Measurements from ENCODE around the gene NEURL2.

NEURL2 gene

DNA sequence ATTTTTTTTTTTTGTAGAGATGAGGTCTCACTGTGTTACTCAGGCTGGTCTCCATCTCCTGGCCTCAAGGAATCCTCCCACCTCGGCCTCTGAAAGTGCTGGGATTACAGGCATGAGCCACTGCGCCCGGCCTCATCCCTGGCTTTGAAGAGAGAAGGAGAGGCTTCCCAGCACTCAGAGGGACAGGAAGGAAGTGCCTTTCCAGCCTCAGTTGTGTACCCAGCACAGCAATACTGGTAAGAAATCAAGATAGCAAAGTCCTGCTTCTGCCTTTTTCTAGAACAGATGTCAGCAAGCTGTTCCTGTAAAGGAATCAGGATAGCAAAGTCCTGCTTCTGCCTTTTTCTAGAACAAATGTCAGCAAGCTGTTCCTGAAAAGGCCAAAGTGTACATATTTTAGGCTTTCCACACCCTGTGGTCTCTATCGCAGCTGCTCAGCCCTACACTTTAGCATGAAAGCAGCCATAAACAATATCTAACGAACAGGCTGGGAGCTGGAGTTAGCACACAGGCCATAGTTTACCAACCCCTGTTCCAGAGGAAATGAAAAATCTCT is 27.3 kb upstream of the NEURL2 start:
- Histone ChIP-seq H3K27ac (ENCODE audit: low read length) (no peak overlapping the region), H3K9me3 (ENCODE audit: control insufficient read depth, low read depth, low read length) (no peaks in the 10 kb centered on the region), H3K9ac (ENCODE audit: low read length) (no peak overlapping the region), H3K36me3 (ENCODE audit: control insufficient read depth, low read depth, low read length) (no peaks in the 10 kb centered on the region), H3K4me1 (ENCODE audit: control insufficient read depth, low read depth, low read length) (no peaks in the 10 kb centered on the region), H3K27me3 (ENCODE audit: control insufficient read depth, insufficient read depth, low read length) (no peaks in the 10 kb centered on the region), H3K4me3 (ENCODE audit: low read length) (no peak overlapping the region)

DNA sequence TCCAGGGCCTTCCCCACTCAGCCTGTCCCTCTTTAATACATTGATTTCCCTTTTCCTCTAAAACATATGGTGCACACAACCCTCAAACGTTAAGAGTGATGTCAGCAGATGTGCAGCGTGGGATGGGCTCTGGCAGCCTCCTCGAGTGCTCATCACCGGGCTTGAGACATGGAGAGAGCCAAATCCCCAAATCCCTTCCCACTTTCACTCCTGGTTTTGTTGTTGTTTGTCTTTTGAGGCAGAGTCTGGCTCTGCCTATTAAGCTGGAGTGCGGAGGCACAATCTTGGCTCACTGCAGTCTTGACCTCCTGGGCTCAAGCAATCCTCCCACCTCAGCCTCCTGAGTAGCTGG is 26.8 kb upstream of the NEURL2 start:
- no peak overlapping the region for H3K27ac ChIP-seq (ENCODE audit: low read length)
- H3K9ac ChIP-seq (ENCODE audit: low read length): no peak overlapping the region
- H3K27me3 ChIP-seq (ENCODE audit: control insufficient read depth, insufficient read depth, low read length): no peaks in the 10 kb centered on the region
- no peak overlapping the region for H3K4me3 ChIP-seq (ENCODE audit: low read length)
- no peaks in the 10 kb centered on the region for H3K36me3 ChIP-seq (ENCODE audit: control insufficient read depth, low read depth, low read length)
- no peaks in the 10 kb centered on the region for H3K9me3 ChIP-seq (ENCODE audit: control insufficient read depth, low read depth, low read length)
- H3K4me1 ChIP-seq (ENCODE audit: control insufficient read depth, low read depth, low read length): no peaks in the 10 kb centered on the region

DNA sequence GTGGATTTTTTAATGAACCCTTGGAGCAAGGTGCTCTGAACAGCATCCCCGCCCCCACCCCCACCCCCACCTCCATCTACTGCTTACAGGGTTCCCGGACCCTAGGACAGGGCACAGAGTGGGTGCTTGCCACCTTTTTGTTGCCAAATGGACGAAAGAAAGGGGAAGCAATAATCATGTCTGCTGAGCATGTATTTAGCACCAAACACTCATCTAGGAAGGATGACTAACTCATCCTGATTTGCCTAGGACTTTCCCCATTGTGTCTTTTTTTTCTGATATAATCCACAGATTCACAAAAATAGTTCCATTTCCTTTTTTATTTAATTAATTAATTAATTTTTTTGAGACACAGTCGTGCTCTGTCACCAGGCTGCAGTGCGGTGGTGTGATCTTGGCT is 22.1 kb upstream of the NEURL2 start:
- no peak overlapping the region for H3K4me3 ChIP-seq (ENCODE audit: low read length)
- peaks cover 3% of the 10 kb centered on the region for H3K4me1 ChIP-seq (ENCODE audit: control insufficient read depth, low read depth, low read length)
- H3K9me3 ChIP-seq (ENCODE audit: control insufficient read depth, low read depth, low read length): no peaks in the 10 kb centered on the region
- peaks cover 6% of the 10 kb centered on the region for H3K36me3 ChIP-seq (ENCODE audit: control insufficient read depth, low read depth, low read length)
- H3K27ac ChIP-seq (ENCODE audit: low read length): no peak overlapping the region
- no peak overlapping the region for H3K9ac ChIP-seq (ENCODE audit: low read length)
- H3K27me3 ChIP-seq (ENCODE audit: control insufficient read depth, insufficient read depth, low read length): no peaks in the 10 kb centered on the region

DNA sequence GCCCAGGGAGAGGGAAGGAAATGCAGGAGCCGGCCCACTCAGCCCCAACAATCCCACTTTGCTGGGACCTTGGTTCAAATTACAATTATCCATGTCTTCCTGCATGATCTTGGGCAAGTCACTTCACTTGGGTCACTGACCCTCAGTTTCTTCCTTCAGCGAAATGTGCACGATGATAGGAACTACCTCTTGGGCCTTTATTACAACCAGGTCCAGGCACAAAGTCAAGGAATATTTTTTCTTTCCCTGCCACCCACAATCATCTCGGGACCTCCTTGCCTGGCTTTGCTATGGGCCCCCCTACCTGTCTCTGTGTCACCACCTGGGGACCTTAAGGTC is 21.3 kb upstream of the NEURL2 start:
- Histone ChIP-seq H3K4me1 (ENCODE audit: control insufficient read depth, low read depth, low read length) (peaks cover 3% of the 10 kb centered on the region), H3K27ac (ENCODE audit: low read length) (no peak overlapping the region), H3K9ac (ENCODE audit: low read length) (peak overlapping the region; percentile 64), H3K9me3 (ENCODE audit: control insufficient read depth, low read depth, low read length) (no peaks in the 10 kb centered on the region), H3K36me3 (ENCODE audit: control insufficient read depth, low read depth, low read length) (peaks cover 14% of the 10 kb centered on the region), H3K27me3 (ENCODE audit: control insufficient read depth, insufficient read depth, low read length) (no peaks in the 10 kb centered on the region), H3K4me3 (ENCODE audit: low read length) (peak overlapping the region; percentile 66)

DNA sequence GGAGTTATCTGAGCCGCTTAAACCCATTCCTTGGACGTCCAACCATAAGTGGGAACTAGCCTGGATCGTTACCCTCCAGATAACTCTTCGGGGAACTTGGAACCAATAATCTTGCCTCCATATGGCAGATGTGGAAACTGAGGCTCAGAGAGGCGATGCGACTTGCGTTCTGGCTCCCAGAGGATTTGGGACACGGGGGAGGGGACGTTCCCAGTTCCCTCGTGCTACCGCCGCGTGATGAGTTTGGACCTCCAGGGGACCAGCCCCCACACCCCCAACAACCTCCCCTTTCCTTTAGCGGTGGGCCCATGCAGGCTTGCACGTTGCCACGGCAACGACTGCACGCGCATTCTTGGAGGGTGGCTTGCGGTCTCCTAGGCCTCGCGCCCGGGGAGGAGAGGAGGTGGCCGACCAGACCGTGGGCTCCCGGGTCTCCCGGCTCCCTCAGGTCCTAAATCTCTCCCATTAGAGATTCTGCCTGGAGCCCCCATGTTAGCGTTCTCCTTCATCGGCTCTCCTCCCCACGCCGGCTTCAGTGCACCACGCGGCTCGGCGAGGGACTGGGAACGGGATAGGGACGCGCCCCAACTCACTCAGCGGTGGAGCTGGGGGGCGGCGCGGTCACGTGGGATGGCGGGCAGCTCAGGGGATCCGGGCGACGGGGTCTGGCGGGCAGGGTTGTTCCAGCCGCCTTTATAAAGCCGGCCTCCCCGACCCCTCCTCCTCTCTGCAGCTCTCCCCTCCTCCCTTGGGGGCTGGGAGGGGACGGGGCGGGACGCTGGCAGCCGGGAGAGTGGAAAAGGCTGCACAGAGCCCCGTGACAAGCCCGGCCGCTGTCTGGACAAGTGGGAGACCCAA is 20.7 kb upstream of the NEURL2 start, which contains the start of gene PLTP:
PLTP (minus strand) TSS at position 670 of the 858 bp plus-strand sequence. CDS start 703 bp downstream, outside the sequence.
- peak within 1 kb of the TSS; percentile 64 for H3K9ac ChIP-seq (ENCODE audit: low read length)
- H3K9me3 ChIP-seq (ENCODE audit: control insufficient read depth, low read depth, low read length): no peaks in the 10 kb centered on the region
- peak within 1 kb of the TSS; percentile 22 for H3K27ac ChIP-seq (ENCODE audit: low read length)
- no peaks in the 10 kb centered on the region for H3K27me3 ChIP-seq (ENCODE audit: control insufficient read depth, insufficient read depth, low read length)
- H3K4me3 ChIP-seq (ENCODE audit: low read length): peak within 1 kb of the TSS; percentile 66
- H3K36me3 ChIP-seq (ENCODE audit: control insufficient read depth, low read depth, low read length): peaks cover 15% of the 10 kb centered on the region
- peaks cover 3% of the 10 kb centered on the region for H3K4me1 ChIP-seq (ENCODE audit: control insufficient read depth, low read depth, low read length)

DNA sequence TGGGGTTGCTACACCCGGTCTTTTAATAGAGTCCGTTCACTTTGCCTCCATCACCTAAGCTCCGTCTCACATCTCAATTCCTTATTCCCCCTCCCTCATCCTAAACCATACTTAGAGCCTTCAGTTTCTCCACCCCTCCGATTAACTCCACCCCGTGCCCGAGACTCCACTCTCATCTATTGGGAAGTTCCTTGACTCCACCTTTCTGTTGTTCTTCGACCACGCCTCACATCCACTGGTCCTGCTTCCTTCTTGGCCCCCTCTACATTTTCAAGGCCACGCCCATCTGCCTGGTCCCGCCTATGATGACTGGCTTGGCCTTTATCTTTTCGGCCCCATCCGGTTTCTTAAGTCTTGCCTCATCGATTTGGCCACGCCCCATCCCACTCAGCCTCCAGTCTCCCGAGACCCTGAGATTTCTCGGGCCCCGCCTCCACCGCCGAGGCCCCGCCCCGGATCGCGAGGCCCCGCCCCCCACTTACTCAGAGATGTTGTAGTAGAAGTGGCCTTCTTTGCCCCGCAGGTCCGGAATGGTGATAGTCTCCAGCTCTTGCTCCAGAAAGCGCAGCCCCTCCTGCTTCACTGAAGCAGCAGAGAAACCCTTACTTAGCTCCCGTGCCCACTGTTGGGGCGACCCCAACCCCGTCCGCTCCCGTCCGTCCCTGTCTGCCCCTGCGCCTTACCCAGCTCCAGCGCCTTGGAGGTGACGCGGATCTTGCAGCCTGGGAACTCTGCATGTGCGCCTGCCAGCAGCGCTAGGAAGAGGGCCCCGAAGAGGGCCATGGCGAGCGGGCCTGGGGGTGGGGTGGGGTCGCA is 19.9 kb upstream of the NEURL2 start:
- Histone ChIP-seq H3K4me1 (ENCODE audit: control insufficient read depth, low read depth, low read length) (peaks cover 3% of the 10 kb centered on the region), H3K27me3 (ENCODE audit: control insufficient read depth, insufficient read depth, low read length) (no peaks in the 10 kb centered on the region), H3K4me3 (ENCODE audit: low read length) (peak overlapping the region; percentile 66), H3K36me3 (ENCODE audit: control insufficient read depth, low read depth, low read length) (peaks cover 21% of the 10 kb centered on the region), H3K9me3 (ENCODE audit: control insufficient read depth, low read depth, low read length) (no peaks in the 10 kb centered on the region), H3K27ac (ENCODE audit: low read length) (peak overlapping the region; percentile 22), H3K9ac (ENCODE audit: low read length) (peak overlapping the region; percentile 64)

DNA sequence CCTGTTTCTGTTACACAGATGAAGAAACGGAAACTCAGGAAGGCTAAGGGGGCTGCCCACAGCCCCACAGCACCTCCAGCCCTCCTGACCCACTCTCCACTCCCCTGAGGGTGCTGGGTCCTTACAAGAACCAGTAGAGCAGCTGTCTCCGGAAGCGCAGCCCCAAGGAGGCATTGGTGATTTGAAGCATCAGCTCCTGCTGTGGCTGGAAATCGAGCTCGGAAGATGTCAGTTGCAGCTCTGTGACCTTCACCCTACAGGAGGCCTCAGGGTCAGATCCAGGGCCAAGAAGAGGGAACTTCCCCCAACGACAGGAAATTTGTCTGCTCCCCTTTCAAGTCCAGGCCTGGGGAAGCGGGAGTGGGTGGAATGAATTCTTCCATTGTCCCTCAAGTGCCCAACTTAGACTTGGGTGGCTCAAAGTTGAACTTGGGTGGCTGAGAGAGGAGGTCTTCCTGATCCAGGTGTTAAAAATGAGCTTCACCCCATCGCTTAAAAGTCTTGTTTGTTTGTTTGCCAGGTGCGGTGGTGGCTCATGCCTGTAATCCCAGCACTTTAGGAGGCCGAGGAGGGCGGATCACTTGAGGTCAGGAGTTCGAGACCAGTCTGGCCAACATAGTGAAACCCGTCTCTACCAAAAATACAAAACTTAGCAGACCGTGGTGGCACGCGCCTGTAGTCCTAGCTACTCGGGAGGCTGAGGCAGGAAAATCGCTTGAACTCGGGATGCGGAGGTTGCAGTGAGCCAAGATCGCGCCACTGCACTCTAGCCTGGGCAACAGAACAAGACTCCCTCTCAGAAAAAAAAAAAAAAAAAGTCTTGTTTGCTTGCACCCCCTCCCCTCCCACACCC is 19.0 kb upstream of the NEURL2 start:
- Histone ChIP-seq H3K4me3 (ENCODE audit: low read length) (peak overlapping the region; percentile 18), H3K9ac (ENCODE audit: low read length) (no peak overlapping the region)

DNA sequence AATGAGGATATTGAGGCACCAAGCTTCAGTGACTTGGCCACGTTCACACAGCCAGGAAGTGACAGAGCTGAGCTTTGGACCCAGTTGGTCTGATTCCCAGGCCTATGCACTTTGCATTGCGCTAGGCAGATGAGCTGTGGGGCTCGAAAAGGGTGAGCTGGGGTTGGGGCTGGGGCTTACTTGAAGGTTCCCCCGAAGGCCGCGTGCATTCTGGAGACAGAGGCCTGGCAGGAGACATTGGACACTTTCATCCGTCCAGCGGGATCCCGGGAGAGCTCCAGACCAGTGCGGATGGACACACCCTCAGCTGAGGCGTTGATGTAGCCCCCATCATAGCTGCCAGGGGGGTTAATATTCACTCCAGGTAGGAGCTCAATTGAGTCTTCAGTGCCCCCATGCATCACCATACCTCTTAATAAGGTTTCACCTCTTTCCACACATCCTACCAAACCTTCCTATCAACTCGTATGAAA is 18.4 kb upstream of the NEURL2 start:
- H3K4me1 ChIP-seq (ENCODE audit: control insufficient read depth, low read depth, low read length): peaks cover 3% of the 10 kb centered on the region
- no peak overlapping the region for H3K9ac ChIP-seq (ENCODE audit: low read length)
- no peak overlapping the region for H3K27ac ChIP-seq (ENCODE audit: low read length)
- H3K4me3 ChIP-seq (ENCODE audit: low read length): no peak overlapping the region
- peaks cover 35% of the 10 kb centered on the region for H3K36me3 ChIP-seq (ENCODE audit: control insufficient read depth, low read depth, low read length)
- H3K27me3 ChIP-seq (ENCODE audit: control insufficient read depth, insufficient read depth, low read length): no peaks in the 10 kb centered on the region
- H3K9me3 ChIP-seq (ENCODE audit: control insufficient read depth, low read depth, low read length): no peaks in the 10 kb centered on the region

More for the DNA sequence above, 19.0 kb upstream of the NEURL2 start:
- Histone ChIP-seq H3K4me1 (ENCODE audit: control insufficient read depth, low read depth, low read length) (peaks cover 3% of the 10 kb centered on the region), H3K9me3 (ENCODE audit: control insufficient read depth, low read depth, low read length) (no peaks in the 10 kb centered on the region), H3K36me3 (ENCODE audit: control insufficient read depth, low read depth, low read length) (peaks cover 28% of the 10 kb centered on the region), H3K27me3 (ENCODE audit: control insufficient read depth, insufficient read depth, low read length) (no peaks in the 10 kb centered on the region), H3K27ac (ENCODE audit: low read length) (no peak overlapping the region)

DNA sequence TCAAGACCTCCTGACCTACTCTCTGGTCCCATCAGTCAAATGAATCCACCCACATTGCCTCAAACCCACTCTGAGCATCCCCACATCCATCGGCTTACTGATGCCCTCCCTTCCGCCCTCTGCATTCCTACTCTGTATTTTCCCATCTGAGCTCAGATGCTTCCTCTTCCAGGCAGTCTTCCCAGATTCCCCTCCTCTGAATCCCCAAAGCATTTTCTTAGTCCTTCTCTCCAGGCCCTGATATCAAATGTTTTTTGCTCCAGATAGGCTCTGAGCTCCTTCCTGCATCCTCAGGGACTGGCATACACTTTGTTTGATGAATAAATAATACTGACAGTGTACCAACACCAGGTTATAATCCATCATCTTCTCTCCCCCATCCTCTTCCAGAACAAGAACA is 17.1 kb upstream of the NEURL2 start:
- Histone ChIP-seq H3K27ac (ENCODE audit: low read length) (no peak overlapping the region), H3K9ac (ENCODE audit: low read length) (no peak overlapping the region), H3K27me3 (ENCODE audit: control insufficient read depth, insufficient read depth, low read length) (no peaks in the 10 kb centered on the region), H3K36me3 (ENCODE audit: control insufficient read depth, low read depth, low read length) (peaks cover 46% of the 10 kb centered on the region), H3K4me3 (ENCODE audit: low read length) (no peak overlapping the region), H3K9me3 (ENCODE audit: control insufficient read depth, low read depth, low read length) (no peaks in the 10 kb centered on the region), H3K4me1 (ENCODE audit: control insufficient read depth, low read depth, low read length) (peaks cover 3% of the 10 kb centered on the region)

DNA sequence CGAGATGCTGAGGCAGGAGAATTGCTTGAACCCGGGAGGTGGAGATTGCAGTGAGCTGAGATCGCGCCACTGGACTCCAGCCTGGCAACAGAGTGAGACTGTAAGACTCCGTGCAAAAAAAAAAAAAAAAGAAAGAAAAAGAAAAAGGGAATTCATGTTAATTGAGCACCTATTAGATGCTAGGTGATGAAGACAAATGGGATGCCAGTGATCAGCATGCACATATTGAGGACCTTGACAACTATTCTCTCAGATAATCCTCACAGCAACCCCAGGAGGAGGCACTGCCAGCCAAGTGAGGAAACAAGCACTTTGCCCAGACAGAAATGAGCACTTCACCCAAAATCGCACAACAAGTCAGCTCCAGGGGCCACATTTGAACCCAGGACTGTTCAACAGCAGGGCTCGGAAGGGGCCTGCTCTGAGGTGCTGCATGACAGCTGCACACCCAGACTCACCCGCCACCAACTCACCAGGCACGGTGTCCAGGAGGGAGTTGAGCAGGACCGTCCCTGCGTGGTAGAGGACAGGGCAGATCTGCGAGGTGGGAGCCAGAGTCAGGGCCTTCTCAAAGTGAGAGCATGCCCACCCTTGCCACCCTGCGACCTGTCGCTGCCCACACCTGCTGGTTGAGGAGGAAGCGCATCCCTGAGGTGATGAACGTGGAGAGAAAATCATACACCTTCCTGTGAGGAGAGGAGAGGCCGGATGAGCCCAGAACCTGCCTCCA is 16.4 kb upstream of the NEURL2 start:
- H3K4me1 ChIP-seq (ENCODE audit: control insufficient read depth, low read depth, low read length): peaks cover 1% of the 10 kb centered on the region
- H3K36me3 ChIP-seq (ENCODE audit: control insufficient read depth, low read depth, low read length): peaks cover 48% of the 10 kb centered on the region
- H3K9me3 ChIP-seq (ENCODE audit: control insufficient read depth, low read depth, low read length): no peaks in the 10 kb centered on the region
- H3K27ac ChIP-seq (ENCODE audit: low read length): no peak overlapping the region
- no peak overlapping the region for H3K4me3 ChIP-seq (ENCODE audit: low read length)
- H3K27me3 ChIP-seq (ENCODE audit: control insufficient read depth, insufficient read depth, low read length): no peaks in the 10 kb centered on the region
- H3K9ac ChIP-seq (ENCODE audit: low read length): no peak overlapping the region

Data from iPS-18a (cell line).